GM19240 (cell line): ENCODE data around the gene MTHFD1L.
"Not testable (repeated sequence)": the region's sequence is repeated elsewhere in the genome, so short reads cannot be mapped to it uniquely, and the experiment has no call there.

ENCODE experiments used
- DNase-seq: peaks from one replicate; pipeline ENCODE4 v3.0.0; 2011; ENCODE audit warnings: low spot score; ENCODE audit not compliant: insufficient read length

The MTHFD1L gene

GRCh38 chr6:151119823-151120524 is 254.5 kb downstream of the MTHFD1L start:
- no peak for DNase-seq

- no peak for DNase-seq
Measured at GRCh38 chr6:151121900-151122299, 256.4 kb downstream of the MTHFD1L start.

- DNase-seq, result not testable (repeated sequence)
Measured at GRCh38 chr6:151123641-151124040, 258.1 kb downstream of the MTHFD1L start.

GRCh38 chr6:151125242-151125641 is 259.7 kb downstream of the MTHFD1L start:
- not testable (repeated sequence) for DNase-seq

GRCh38 chr6:151125651-151126416 is 260.3 kb downstream of the MTHFD1L start:
- DNase-seq, result not testable (repeated sequence)

GRCh38 chr6:151126417-151126724 is 260.9 kb downstream of the MTHFD1L start:
- not testable (repeated sequence) for DNase-seq

GRCh38 chr6:151127133-151127798 is 261.8 kb downstream of the MTHFD1L start:
- not testable (repeated sequence) for DNase-seq

GRCh38 chr6:151128763-151129370 is 263.4 kb downstream of the MTHFD1L start:
- no peak for DNase-seq

GRCh38 chr6:151130329-151130728 is 264.8 kb downstream of the MTHFD1L start:
- DNase-seq, result no peak

- DNase-seq, result no peak
Measured at GRCh38 chr6:151131324-151132007, 266.0 kb downstream of the MTHFD1L start.

GRCh38 chr6:151136141-151136755 is 270.7 kb downstream of the MTHFD1L start:
- DNase-seq, result no peak

GRCh38 chr6:151137542-151137941 is 272.0 kb downstream of the MTHFD1L start:
- DNase-seq, result no peak

- DNase-seq, result no peak
Measured at GRCh38 chr6:151139524-151139923, 274.0 kb downstream of the MTHFD1L start.

- no peak for DNase-seq
Measured at GRCh38 chr6:151140767-151141166, 275.3 kb downstream of the MTHFD1L start.

GRCh38 chr6:151141685-151142084 is 276.2 kb downstream of the MTHFD1L start:
- no peak for DNase-seq

- no peak for DNase-seq
Measured at GRCh38 chr6:151142676-151143075, 277.2 kb downstream of the MTHFD1L start.

- DNase-seq, result no peak
Measured at GRCh38 chr6:151143337-151143736, 277.8 kb downstream of the MTHFD1L start.

GRCh38 chr6:151143806-151144205 is 278.3 kb downstream of the MTHFD1L start:
- DNase-seq, result no peak

GRCh38 chr6:151147118-151147832 is 281.8 kb downstream of the MTHFD1L start:
- no peak for DNase-seq

GRCh38 chr6:151148111-151148510 is 282.6 kb downstream of the MTHFD1L start:
- no peak for DNase-seq
